NCI-H146 treated with DMSO at 0.1 percent for 48 hours (cell line): ENCODE results near the gene AKAP14.
"Not testable (repeated sequence)": the region's sequence is repeated elsewhere in the genome, so short reads cannot be mapped to it uniquely, and the experiment has no call there.

ENCODE experiments used
- DNase-seq: peaks from one replicate; lab custom pipeline; 2025; ENCODE audit not compliant: unreplicated experiment; lab: John Stamatoyannopoulos, UW

The AKAP14 gene

GRCh38 chrX:119919835-119920585 lies 24.3 kb downstream of the AKAP14 start:
- DNase-seq, result no peak

- DNase-seq, result not testable (repeated sequence)
Measured at GRCh38 chrX:119922391-119922790, 26.7 kb downstream of the AKAP14 start.

DNA sequence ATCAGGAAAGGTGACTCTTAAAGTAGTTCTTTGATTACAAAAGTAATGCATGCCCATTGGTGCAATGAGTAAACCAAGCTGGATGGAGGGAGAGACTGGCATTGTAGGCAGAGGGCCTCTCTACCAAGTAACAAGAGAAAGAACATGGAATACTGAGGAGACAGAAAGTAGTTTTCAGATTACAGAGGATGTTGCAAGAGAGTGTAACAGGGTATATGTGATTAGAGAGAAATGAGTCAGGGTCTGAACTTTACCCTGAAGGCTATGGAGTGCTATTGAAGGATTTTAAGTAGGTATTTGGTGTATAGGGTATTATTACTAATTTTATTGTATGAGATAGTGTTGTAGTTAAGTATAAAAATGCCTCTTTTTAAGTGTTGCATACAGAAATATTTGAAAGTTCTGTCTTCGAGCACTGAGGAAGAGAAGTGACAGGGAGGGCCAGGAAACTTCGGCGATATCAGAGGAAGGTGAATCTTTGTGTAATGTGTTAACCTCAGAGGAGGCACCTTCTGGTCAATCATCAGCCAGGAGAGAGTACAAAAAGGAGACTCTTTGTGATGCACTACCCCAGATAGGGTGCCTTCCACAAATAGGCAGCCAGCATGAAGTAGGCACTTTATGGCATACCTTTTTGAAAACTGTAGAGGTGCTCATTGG lies 39.7 kb downstream of the AKAP14 start:
- DNase-seq, result no peak

DNA sequence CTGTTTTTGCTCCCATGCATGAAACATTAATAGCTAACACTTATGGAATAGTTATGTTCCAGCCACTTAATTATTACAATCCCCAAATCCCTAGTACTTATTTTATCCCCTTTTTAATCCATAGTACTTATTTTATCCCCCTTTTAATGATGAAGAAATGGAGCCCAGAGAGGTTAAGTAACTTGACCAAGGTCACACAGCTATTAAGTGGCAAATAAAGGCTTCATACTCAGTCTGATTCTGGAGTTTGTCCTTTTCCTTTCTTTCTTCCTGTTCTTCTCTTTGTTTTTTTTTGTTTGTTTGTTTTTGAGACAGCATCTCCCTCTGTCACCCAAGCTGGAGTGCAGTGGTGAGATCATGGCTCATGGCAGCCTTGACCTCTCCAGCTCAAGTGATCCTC lies 45.6 kb downstream of the AKAP14 start:
- DNase-seq, result no peak

GRCh38 chrX:119942173-119942819 lies 46.6 kb downstream of the AKAP14 start:
- DNase-seq, result no peak

- no peak for DNase-seq
Measured at GRCh38 chrX:119942831-119943184, 47.1 kb downstream of the AKAP14 start.

- DNase-seq, result peak; percentile 75
Measured at GRCh38 chrX:119943185-119943988, 47.7 kb downstream of the AKAP14 start, which contains the start of gene NKAP. Gene NKAP (minus strand): TSS chrX:119943751. CDS start chrX:119943605, 146 bp downstream.

GRCh38 chrX:119945481-119945880 lies 49.8 kb downstream of the AKAP14 start:
- DNase-seq, result no peak

GRCh38 chrX:119948381-119948780 lies 52.7 kb downstream of the AKAP14 start:
- no peak for DNase-seq

GRCh38 chrX:119954374-119954773 lies 58.7 kb downstream of the AKAP14 start:
- no peak for DNase-seq

DNA sequence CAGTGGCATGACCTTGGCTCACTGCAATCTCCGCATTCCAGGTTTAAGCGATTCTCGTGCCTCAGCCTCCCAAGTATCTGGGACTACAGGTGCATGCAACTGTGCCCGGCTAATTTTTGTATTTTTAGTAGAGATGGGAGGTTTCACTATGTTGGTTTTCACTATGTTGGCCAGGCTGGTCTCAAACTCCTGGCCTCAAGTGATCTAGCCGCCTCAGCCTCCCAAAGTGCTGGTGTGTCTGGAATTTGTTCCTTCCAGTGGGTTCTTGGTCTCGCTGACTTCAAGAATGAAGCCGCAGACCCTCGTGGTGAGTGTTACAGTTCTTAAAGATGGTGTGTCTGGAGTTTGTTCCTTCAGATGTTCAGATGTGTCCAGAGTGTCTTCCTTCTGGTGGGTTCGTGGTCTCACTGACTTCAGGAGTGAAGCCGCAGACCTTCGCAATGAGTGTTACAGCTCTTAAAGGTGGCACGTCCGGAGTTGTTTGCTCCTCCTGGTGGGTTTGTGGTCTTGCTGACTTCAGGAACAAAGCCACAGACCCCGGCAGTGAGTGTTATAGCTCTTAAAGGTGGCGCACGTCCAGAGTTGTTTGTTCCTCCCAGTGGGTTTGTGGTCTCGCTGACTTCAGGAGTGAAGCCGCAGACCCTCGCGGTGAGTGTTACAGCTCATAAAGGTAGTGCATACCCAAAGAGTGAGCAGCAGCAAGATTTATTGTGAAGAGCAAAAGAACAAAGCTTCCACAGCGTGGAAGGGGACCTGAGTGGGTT lies 60.3 kb downstream of the AKAP14 start:
- DNase-seq, result not testable (repeated sequence)

GRCh38 chrX:119960625-119961024 lies 64.9 kb downstream of the AKAP14 start:
- DNase-seq, result no peak

- not testable (repeated sequence) for DNase-seq
Measured at GRCh38 chrX:119966837-119967236, 71.1 kb downstream of the AKAP14 start.
